NCI-H345 treated with DMSO at 0.1 percent for 48 hours (cell line): ENCODE data around the gene PROK2.

Source experiments
- DNase-seq: peaks from one replicate; lab custom pipeline; 2025; ENCODE audit not compliant: unreplicated experiment; lab: John Stamatoyannopoulos, UW

Gene PROK2

GRCh38 chr3:71744738-71745137, 40.2 kb downstream of the PROK2 start:
- no peak for DNase-seq

DNA sequence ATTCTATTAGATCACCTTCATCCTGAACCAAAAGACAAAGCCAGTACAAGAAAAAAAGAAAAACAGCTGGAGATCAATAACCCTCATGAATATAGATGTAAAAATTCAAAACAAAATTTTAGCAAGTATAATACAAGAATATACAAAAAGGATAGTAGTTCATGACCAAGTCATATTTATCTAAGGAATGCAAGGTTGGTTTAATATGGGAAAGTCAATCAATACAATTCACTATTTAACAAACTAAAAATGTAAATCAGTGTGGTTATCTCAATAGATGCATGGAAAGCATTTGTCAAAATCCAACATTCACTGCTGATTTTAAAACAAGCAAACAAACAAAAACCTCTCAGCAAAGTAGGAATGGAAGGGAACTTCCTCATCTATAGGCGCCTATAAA, 42.3 kb downstream of the PROK2 start:
- no peak for DNase-seq

- DNase-seq: no peak
Observed at GRCh38 chr3:71734881-71735280, 50.1 kb downstream of the PROK2 start.

DNA sequence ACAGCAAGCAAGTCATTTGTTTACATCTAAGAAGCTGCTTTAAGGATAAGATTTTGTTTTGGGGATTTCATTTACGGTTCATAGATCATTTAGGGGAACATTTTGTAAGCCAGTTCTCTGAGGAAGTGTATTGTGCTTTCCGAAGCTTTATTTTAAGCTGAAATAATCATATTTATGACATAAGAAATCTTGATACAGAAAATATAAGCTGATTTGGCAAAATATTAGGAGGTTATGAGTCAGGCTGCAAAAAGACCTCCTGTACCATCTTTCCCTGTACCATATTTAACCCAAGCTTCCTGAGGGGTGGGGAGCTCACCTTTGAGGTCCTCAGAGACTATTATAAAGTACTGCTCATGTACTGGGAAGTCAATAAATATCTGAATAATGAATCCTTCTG, 51.6 kb downstream of the PROK2 start:
- no peak for DNase-seq

DNA sequence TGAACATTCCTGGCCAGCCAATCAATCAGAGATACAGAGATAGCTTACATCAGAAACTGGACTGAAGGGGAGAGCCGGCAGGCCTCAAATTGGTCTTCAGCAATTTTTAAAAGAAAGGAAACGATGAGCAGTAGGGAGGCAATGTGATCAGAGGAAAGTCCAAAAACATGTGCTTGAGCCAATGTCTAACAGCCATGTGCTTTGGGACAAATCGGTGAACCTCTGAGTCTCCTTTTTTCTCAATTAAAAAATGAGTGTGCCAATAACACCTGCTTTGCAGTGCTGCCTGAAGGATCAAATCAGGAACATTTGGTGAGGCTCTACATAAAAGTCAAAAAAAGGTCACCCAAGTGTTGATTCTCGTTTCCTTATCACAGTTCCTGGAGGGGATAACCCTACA, 52.3 kb downstream of the PROK2 start:
- no peak for DNase-seq

- no peak for DNase-seq
Observed at GRCh38 chr3:71728632-71729342, 56.2 kb downstream of the PROK2 start.

DNA sequence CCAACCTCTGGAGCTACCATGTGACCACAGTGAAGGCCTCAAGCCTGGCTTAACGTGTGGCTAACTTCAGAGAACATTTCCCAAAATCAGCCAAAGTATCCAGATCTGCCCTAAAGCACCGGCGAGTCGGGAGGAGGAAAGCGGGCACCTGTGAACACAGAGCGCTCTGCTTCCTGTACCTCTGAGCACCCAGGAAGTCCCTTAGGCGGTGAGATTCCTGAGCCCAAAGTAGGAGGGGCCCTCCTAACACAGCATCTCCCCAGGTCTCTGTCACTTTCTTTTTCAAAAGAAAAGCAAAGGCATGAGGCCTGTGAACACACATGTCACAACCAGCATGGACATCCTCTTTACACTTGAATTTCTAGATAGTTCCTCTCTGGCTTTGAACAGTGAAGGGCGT, 58.8 kb downstream of the PROK2 start:
- no peak for DNase-seq

GRCh38 chr3:71725271-71725991, 59.5 kb downstream of the PROK2 start, which contains the start of gene EIF4E3:
EIF4E3 (minus strand) TSS chr3:71725402; CDS start chr3:71725367, 35 bp downstream.
- DNase-seq: peak; percentile 2

GRCh38 chr3:71724584-71725270, 60.2 kb downstream of the PROK2 start:
- no peak for DNase-seq

DNA sequence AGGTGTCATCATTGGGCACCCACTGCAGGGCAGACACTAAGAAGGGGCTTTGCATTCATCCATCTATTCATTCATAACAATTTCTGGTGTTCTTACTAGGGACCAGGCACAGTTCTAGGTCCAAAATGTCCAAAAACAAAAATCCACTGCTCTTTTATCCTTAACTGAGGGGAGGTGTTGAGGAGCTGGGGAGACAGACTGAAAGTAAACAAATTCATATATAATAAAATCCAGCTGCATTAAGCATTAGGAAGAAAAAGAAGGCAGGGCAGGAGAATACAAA, 60.8 kb downstream of the PROK2 start:
- no peak for DNase-seq

- no peak for DNase-seq
Observed at GRCh38 chr3:71723452-71724170, 61.3 kb downstream of the PROK2 start.

DNA sequence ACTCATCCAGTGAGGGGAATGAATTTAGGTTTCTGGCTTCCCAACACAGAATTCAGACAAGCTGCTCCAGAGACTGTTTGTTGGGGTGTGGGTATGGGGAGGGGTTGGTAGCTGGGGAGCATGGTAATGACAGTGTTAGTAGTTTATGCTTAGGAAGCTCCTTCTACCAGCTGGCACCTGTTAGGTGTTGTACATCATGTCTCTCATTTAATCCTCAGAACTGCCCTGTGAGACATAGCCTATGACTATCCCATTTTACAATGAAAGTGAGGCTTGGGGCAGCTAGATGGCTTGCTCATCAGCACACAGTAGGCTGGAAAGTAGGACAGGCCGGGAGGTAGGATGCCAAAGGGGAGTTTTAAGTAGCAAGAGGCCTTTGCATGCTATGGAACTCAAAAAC, 62.3 kb downstream of the PROK2 start:
- DNase-seq: no peak
